Esophagus squamous epithelium (tissue), 5 donors: ENCODE measurements around the gene DNAAF5. TPM values are rescaled to one million over a fixed set of nuclear protein-coding genes. Genes with fewer than 3 reads are reported as not detected.

Experiments used
- DNase-seq: peaks from one replicate; lab custom pipeline; 2025; lab: John Stamatoyannopoulos, UW
- H3K27ac ChIP-seq, 4 donors: fragments of 200-600 bp; sonication (generic); one replicate each; pipeline ENCODE4 v1.5.1; 2016 to 2019; ENCODE audit warnings: mild to moderate bottlenecking in 1 of 4
- H3K27me3 ChIP-seq, 4 donors: fragments of 200-600 bp; sonication (generic); 1 replicate in 3 of 4; 2 replicates in 1 of 4; pipeline versions ENCODE4 v1.5.1 to v1.6.0; 2017 to 2021; ENCODE audit warnings: antibody characterized with exemption in 1 of 4
- H3K36me3 ChIP-seq, 3 donors: fragments of 200-600 bp; sonication (generic); one replicate each; pipeline ENCODE4 v1.5.1; 2016 to 2019
- H3K4me1 ChIP-seq, 3 donors: fragments of 200-600 bp; sonication (generic); one replicate each; pipeline ENCODE4 v1.5.1; 2017 to 2019
- H3K4me3 ChIP-seq, 4 donors: fragments of 200-600 bp; sonication (generic); 1 replicate in 3 of 4; 2 replicates in 1 of 4; pipeline ENCODE4 v1.5.1; 2016 to 2019; ENCODE audit warnings: mild to moderate bottlenecking in 2 of 4, moderate library complexity in 1 of 4
- H3K9me3 ChIP-seq, 3 donors: fragments of 200-600 bp; sonication (generic); one replicate each; pipeline ENCODE4 v1.5.1; 2016 to 2019
- POLR2A ChIP-seq, 4 donors: fragments of 450-650 bp; IDR thresholded peaks; one replicate each; pipeline ENCODE4 v1.6.1; 2017; ENCODE audit warnings: antibody characterized with exemption in 4 of 4, mild to moderate bottlenecking in 4 of 4, moderate library complexity in 3 of 4
- WGBS, 2 donors: methylation state at CpG; one replicate each; pipeline ENCODE4 v1.1.5; 2018; 5-methylcytosine and 5-hydroxymethylcytosine counted together
- intact Hi-C: fragments of 100-400 bp; cut with DNase I; formaldehyde crosslinking; loops from one replicate; pipeline ENCODE4 v1.15.0; 2022
- total RNA-seq, 4 donors: library from RNA; depleted of rRNA; stranded (reverse); fragments of >200 nt; gene quantifications; one replicate each; pipeline ENCODE4 v1.1.0, GENCODE V29; 2016
- TF ChIP-seq, protein P1 (sequence below), 6 experiments: fragments of 450-650 bp in 4 of 6; fragments of 200-600 bp in 2 of 6; sonication (generic) in 2 of 6; IDR thresholded peaks; one replicate each; pipeline ENCODE4 v1.5.1; 2016 to 2019; ENCODE audit warnings: antibody characterized with exemption in 6 of 6, mild to moderate bottlenecking in 4 of 6, moderate library complexity in 4 of 6
- donor health status: DM: yes; HTN: yes; CAD: no.

The DNAAF5 gene
- total RNA-seq, 4 donors from 2014 or later, result 23.7 to 30.1 (median 28.2) TPM

DNA sequence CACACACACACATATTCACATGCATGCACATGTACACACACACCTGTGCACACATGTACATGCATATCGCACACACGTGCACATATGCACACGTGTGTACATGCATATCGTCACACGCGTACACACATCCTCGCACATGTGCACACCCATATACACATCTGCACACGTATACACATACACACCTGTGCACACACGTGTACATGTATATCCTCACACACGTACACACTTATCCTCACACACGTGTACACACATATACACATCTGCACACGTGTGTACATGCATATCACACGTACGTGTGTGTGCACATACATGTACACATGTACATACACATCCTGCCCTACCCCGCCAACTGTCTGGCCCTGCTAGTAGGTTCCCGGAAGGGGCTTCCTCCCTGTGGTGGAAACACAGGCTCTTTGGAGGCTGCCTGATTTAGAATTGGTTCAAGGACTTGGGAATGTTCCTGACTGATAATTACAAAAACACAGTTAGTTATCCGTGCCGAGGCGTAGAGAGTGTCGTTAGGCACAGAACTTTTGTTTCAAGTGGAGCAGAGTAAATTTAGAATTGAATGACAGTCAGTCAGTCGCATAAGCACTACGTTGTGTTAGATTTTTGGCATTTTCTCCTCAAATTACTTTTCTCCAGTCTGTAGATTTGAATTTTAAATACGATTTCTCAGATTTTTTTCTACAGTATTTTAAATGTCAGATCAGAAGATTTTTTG is 19.1 kb downstream of the DNAAF5 start:
- no peak overlapping the region for H3K27ac ChIP-seq
- TF ChIP-seq, protein P1, sequence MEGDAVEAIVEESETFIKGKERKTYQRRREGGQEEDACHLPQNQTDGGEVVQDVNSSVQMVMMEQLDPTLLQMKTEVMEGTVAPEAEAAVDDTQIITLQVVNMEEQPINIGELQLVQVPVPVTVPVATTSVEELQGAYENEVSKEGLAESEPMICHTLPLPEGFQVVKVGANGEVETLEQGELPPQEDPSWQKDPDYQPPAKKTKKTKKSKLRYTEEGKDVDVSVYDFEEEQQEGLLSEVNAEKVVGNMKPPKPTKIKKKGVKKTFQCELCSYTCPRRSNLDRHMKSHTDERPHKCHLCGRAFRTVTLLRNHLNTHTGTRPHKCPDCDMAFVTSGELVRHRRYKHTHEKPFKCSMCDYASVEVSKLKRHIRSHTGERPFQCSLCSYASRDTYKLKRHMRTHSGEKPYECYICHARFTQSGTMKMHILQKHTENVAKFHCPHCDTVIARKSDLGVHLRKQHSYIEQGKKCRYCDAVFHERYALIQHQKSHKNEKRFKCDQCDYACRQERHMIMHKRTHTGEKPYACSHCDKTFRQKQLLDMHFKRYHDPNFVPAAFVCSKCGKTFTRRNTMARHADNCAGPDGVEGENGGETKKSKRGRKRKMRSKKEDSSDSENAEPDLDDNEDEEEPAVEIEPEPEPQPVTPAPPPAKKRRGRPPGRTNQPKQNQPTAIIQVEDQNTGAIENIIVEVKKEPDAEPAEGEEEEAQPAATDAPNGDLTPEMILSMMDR (IDR thresholded peaks at IDR 0.05), result no peak
- TF ChIP-seq POLR2A (IDR thresholded peaks at IDR 0.05), result no peak
- H3K36me3 ChIP-seq, result peaks cover 6 to 50% (median 8%) of the 10 kb centered on the region in 3 donors
- WGBS, 2 donors, result 91 to 97% methylated on average over 21 to 23 of the region's 23 CpGs
- H3K27me3 ChIP-seq, result no peaks in the 10 kb centered on the region
- DNase-seq, result no peak
- H3K4me1 ChIP-seq, result peaks cover 0 to 13% (median 0%) of the 10 kb centered on the region in 3 donors
- no peak overlapping the region for H3K4me3 ChIP-seq
- intact Hi-C loops, result no loop called here
- H3K9me3 ChIP-seq, result no peaks in the 10 kb centered on the region

DNA sequence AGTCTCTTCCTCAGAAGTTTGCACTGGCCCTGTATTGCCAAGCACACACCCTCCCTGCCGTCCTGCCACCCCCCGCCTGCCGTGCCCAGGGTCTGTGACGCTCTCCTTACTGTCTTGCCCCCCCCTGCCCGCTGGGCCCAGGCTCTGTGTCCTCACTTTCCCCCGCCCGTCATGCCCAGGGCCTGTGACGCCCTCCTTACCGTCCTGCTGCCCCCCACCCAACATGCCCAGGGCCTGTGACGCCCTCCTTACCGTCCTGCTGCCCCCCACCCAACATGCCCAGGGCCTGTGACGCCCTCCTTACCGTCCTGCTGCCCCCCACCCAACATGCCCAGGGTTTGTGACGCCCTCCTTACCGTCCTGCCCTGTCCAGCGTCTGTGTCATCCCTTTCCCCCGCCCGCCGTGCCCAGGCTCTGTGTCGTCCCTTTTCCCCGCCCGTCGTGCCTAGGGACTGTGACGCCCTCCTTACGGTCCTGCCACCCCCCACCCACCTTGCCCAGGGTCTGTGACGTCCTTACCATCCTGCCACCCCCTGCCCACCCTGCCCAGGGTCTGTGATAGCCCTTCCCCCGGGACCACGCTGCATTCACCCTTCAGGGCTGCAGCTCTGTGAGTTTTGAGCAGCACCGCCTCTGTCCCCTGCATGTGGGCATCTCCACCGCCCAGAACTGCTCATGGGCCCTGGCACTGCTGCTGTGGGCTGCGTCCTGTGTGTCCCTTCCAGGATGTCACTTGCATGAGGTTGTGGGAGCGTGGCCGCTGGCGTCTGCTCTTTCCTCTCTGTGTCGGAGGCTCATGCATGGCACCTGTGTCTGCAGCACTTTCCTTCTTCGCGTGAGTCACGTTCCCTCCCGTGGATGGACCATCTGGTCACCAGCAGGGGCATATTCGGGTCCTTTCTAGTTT is 19.9 kb downstream of the DNAAF5 start:
- Histone ChIP-seq H3K9me3 (no peaks in the 10 kb centered on the region), H3K4me1 (peaks cover 0 to 13% (median 0%) of the 10 kb centered on the region in 3 donors), H3K27me3 (no peaks in the 10 kb centered on the region), H3K4me3 (no peak overlapping the region), H3K27ac (no peak overlapping the region), H3K36me3 (peaks cover under 1 to 50% (median 4%) of the 10 kb centered on the region in 3 donors)
- TF ChIP-seq POLR2A (IDR thresholded peaks at IDR 0.05), result no peak
- TF ChIP-seq, protein P1 (IDR thresholded peaks at IDR 0.05), result no peak
- intact Hi-C loops, result no loop called here
- DNase-seq, result no peak
- WGBS, 2 donors, result 91 to 92% methylated on average over 22 to 40 of the region's 40 CpGs

DNA sequence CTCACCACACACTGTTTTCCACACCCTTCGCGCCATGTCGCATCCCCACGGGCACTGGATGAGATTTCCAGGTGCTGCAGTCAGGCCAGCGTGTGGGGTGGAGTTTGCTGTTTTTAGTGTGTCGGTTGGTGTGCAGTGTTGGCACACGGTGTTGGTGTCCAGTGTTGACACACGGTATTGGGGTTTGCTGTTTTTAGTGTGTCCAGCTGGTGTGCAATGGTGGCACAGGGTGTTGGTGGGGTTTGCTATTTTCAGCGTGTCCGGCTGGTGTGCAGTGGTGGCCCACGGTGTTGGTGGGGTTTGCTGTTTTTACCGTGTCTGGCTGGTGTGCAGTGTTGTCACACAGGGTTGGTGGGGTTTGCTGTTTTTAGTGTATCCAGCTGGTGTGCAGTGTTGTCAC is 20.7 kb downstream of the DNAAF5 start:
- no peak for TF ChIP-seq POLR2A (IDR thresholded peaks at IDR 0.05)
- TF ChIP-seq, protein P1 (IDR thresholded peaks at IDR 0.05), result no peak
- Histone ChIP-seq H3K36me3 (peaks cover 0 to 49% (median 0%) of the 10 kb centered on the region in 3 donors), H3K27ac (no peak overlapping the region), H3K27me3 (no peaks in the 10 kb centered on the region), H3K4me1 (peaks cover 0 to 13% (median 0%) of the 10 kb centered on the region in 3 donors), H3K4me3 (no peak overlapping the region), H3K9me3 (no peaks in the 10 kb centered on the region)
- DNase-seq, result no peak
- intact Hi-C loops, result no loop called here
- 86 to 93% methylated on average over 10 of the region's 12 CpGs for WGBS, 2 donors

DNA sequence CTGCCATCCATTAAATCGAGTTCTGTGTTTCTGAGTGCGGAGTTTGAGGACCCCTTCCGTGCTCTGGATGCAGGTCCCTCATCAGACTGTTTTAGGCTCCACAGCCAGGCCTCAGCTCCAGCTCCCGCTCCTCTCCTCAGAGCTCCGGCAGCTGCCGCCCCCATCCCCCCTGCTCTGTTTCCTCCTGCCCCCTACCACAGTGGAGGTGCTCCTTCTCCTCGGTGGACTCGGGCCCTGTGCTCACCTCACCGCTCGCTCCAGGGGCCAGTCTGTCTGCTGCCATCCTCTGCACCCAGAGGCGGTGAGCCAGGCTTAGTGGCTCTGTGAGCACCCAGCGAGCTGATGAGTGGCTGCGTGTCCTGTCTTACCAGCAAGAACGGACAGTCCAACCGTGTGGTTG is 21.9 kb downstream of the DNAAF5 start:
- WGBS, 2 donors, result 97 to 100% methylated on average over 7 to 10 of the region's 15 CpGs
- no peak for DNase-seq
- H3K27ac ChIP-seq, result no peak overlapping the region

More for the DNA sequence above, 21.9 kb downstream of the DNAAF5 start:
- Histone ChIP-seq H3K9me3 (no peaks in the 10 kb centered on the region), H3K36me3 (peaks cover 0 to 52% (median 0%) of the 10 kb centered on the region in 3 donors), H3K4me3 (no peak overlapping the region), H3K27me3 (no peaks in the 10 kb centered on the region), H3K4me1 (peaks cover 0 to 7% (median 0%) of the 10 kb centered on the region in 3 donors)
- TF ChIP-seq, protein P1 (IDR thresholded peaks at IDR 0.05), result no peak
- TF ChIP-seq POLR2A (IDR thresholded peaks at IDR 0.05), result no peak
- intact Hi-C loops, result no loop called here
